ENCODE measurements around the gene PKNOX2. TPM values are rescaled to one million over a fixed set of nuclear protein-coding genes. Genes with fewer than 3 reads are reported as not detected.

Gene PKNOX2
- total and polyA plus RNA-seq, 2 of the 8 experiments (the other 6 are each of a cell fraction or from before 2014, with no cell fraction given), result 2.0 TPM

DNA sequence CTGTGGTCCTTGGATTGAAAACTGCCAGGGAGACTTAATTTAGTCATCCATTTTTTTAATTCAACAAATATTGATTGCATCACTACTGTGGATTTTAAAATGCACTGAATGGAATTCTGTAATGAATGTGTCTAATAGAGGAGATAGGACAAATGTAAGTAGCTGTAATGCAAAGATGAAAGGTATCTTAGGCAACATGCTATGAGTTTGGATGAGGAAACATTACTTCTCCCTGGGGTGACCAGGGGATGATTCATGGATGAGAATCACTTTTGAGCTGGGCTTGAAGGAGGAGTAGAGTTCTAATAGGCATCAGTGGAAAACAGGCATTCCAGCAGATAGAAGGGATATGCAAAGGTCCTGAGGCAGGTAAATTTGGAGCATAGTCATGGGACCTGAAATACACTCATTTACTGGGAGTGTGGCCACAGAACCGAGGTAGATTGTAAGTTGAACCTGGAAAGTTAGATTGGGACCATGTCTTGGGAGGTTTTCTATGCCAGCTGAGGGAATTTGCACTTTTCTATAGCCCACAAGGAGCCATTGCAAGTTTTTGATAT lies 43.4 kb downstream of the PKNOX2 start:
- Histone ChIP-seq H3K79me2 (ENCODE audit: control insufficient read depth in 1 of 2, insufficient read depth in 2 of 2, low read length in 2 of 2) (no peaks in the 10 kb centered on the region), H3K14ac (ENCODE audit: insufficient read length) (no peak overlapping the region), H2BK12ac (ENCODE audit: low read depth, low read length) (no peak overlapping the region), H4K91ac (replicated peaks; ENCODE audit: insufficient read length, low read length) (no peak overlapping the region), H3K4me2 (ENCODE audit: insufficient read depth in 1 of 2, low read depth in 2 of 2, low read length in 2 of 2) (no peak overlapping the region), H3K23ac (ENCODE audit: insufficient read length) (no peak overlapping the region), H3K9ac (replicated peaks in 1 of 4; ENCODE audit: extremely low read depth in 1 of 4, low read depth in 3 of 4, low read length in 3 of 4) (no peak overlapping the region), H3K36me3 (ENCODE audit: control insufficient read depth in 2 of 4, insufficient read depth in 4 of 4, low read length in 3 of 4) (no peaks in the 10 kb centered on the region), H2AK5ac (ENCODE audit: low read depth, low read length) (no peak overlapping the region), H3K79me1 (ENCODE audit: low read depth, low read length) (no peaks in the 10 kb centered on the region), H3K23me2 (ENCODE audit: low read depth, low read length) (no peaks in the 10 kb centered on the region; the same call in 1 of the 2 replicates), H3K27me3 (replicated peaks in 1 of 4; ENCODE audit: control insufficient read depth in 3 of 4, extremely low read depth in 1 of 4, insufficient read depth in 3 of 4, low read length in 3 of 4) (peaks cover 0 to 2% (median 0%) of the 10 kb centered on the region in 4 experiments; a peak in 4 of 7 replicates), H2AFZ (ENCODE audit: low read length) (no peak overlapping the region), H3K18ac (ENCODE audit: extremely low read depth, low read length) (no peak overlapping the region), H3K4me3 (ENCODE audit: extremely low read depth in 1 of 4, insufficient read depth in 2 of 4, low read depth in 3 of 4, low read length in 4 of 4) (no peak overlapping the region), H3K9me3 (ENCODE audit: insufficient read depth in 2 of 2, low read depth in 1 of 2, low read length in 1 of 2) (no peaks in the 10 kb centered on the region), H3K56ac (replicated peaks; ENCODE audit: insufficient read length, low read depth, low read length) (no peak overlapping the region), H2BK20ac (ENCODE audit: low read length) (no peak overlapping the region), H4K8ac (ENCODE audit: extremely low read depth, insufficient read depth, low read length) (no peak overlapping the region), H3K4me1 (replicated peaks in 1 of 4; ENCODE audit: control insufficient read depth in 3 of 4, insufficient read depth in 4 of 4, low read length in 3 of 4) (peaks cover 14 to 35% (median 21%) of the 10 kb centered on the region in 4 experiments), H4K5ac (ENCODE audit: insufficient read length, low read depth, low read length) (no peak overlapping the region), H3K4ac (replicated peaks; ENCODE audit: insufficient read length, low read depth, low read length) (no peak overlapping the region), H3K27ac (ENCODE audit: low read depth, low read length) (no peak overlapping the region), H2BK5ac (ENCODE audit: low read depth, low read length) (no peak overlapping the region), H4K20me1 (replicated peaks in 1 of 2; ENCODE audit: control insufficient read depth in 1 of 2, insufficient read depth in 2 of 2, low read length in 2 of 2) (no peaks in the 10 kb centered on the region), H2BK120ac (replicated peaks; ENCODE audit: low read depth, low read length) (no peak overlapping the region), H2BK15ac (ENCODE audit: low read length) (no peak overlapping the region)
- TF ChIP-seq CHD1 (IDR thresholded peaks at IDR 0.05; ENCODE audit: low read depth, low read length) (no peak), KDM1A (IDR thresholded peaks at IDR 0.05; ENCODE audit: borderline replicate concordance, low read length) (peak; percentile 85), TAF7 (optimal IDR thresholded peaks at IDR 0.05; ENCODE audit: borderline replicate concordance, low read depth, low read length) (no peak), TEAD4 (IDR thresholded peaks at IDR 0.05; ENCODE audit: low read depth, low read length) (no peak), PHF8 (conservative IDR thresholded peaks at IDR 0.05; ENCODE audit: low read depth, low read length) (no peak), HDAC6 (IDR thresholded peaks at IDR 0.05; ENCODE audit: low read depth, low read length) (no peak)
- TF ChIP-seq, protein P1, sequence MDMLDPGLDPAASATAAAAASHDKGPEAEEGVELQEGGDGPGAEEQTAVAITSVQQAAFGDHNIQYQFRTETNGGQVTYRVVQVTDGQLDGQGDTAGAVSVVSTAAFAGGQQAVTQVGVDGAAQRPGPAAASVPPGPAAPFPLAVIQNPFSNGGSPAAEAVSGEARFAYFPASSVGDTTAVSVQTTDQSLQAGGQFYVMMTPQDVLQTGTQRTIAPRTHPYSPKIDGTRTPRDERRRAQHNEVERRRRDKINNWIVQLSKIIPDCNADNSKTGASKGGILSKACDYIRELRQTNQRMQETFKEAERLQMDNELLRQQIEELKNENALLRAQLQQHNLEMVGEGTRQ (IDR thresholded peaks at IDR 0.05; ENCODE audit: low read length), result no peak
- POLR2A ChIA-PET (ENCODE audit: partially characterized antibody), result interaction anchor here (0.9 kb wide), 2 partner anchors 43 to 55 kb away, joined by 3 read pairs; partner anchors contain the start of gene PKNOX2
- 90% methylated on average over 1 of the region's 1 CpG; no CpG with 5 or more reads in 1 of the 2 experiments for WGBS, 2 experiments (ENCODE audit: extremely low coverage in 1 of 2, insufficient coverage in 1 of 2, insufficient read length in 1 of 2, insufficient replicate concordance in 2 of 2, low coverage in 1 of 2, low lambda C conversion rate in 2 of 2, missing lambda C conversion rate in 1 of 2)
- FAIRE-seq (no peak), DNase-seq (ENCODE audit: low read depth in 1 of 2, low spot score in 2 of 2) (no peak)
- CTCF ChIA-PET (ENCODE audit: partially characterized antibody), result interaction anchor here (0.8 to 5.9 kb wide), 8 partner anchors 10 to 225 kb away, joined by 3 to 25 read pairs (median 4); no protein-coding TSS in a partner anchor

All from H1 (cell line).